ENCODE measurements around the gene NOL4L.
"Not testable (repeated sequence)": the region's sequence is repeated elsewhere in the genome, so short reads cannot be mapped to it uniquely, and the experiment has no call there.

Gene NOL4L

DNA sequence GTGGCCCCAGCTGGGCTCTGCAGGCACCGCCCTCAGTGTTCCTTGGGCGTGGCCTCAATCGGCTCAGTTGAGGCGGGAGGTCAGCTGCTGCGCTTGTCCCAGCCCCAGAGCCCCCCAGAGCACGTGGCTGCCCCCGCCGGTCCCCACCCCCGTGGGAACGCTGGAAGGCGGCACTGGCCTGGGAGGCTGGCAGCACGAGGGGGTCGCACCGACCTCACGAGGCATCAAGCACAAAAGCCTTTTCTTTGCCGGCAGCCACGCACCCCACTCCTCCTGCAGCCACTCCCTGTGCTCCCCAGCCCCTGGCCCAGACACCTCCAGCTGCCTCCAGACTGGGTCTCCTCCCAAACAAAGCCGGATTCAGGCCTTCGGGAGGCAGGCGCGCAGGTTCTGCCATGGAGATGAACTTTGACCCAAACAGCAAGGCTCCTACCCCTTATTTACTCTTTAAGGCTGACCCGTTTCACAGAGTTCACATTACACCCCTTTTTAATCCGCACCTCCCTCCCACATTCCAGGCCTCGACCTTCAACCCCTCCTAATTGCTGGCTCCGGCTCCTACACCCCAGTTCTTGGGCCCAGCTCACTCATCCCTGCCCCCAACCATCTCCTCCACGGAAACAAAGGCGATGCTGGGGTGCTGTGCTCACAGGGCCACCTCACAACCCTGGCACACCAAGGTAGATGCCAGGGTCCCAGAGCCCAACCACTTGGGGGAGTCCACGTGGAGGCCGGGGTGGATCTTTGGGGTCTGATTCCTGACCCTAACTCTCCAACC, 111.7 kb downstream of the NOL4L start:
- DNase-seq (ENCODE audit: low read depth in 2 of 2), result no peak

DNA sequence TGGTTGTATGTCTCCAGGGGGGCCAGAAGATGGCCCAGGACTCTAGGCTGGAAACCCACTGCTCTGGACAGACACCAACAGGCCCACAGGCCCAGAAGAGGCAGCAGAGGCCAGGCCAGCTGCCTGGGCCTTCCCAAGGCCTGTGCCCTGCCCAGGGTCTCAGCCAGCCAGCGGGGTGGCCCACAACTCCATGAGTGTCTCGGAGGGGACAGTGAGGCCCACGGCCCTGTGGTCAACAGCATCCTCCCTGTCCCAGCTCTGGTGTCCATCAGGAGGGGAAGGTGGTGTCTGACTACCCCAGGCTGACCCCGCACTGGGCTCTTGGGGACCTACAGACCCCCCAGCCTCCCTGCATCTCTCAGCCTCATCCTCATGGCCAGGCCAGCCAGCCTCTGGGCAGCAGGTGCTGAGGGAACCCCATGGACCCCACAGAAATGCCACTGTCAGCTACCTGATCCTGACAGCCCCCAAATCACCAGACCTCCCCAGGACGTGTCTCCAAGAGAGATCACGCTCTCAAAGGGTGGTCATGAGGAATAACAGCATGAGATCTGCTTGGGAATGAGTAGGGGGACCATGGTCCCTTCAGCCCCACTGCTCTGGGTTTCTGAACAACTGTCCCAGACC, 112.4 kb downstream of the NOL4L start:
- DNase-seq (ENCODE audit: low read depth in 2 of 2), result no peak

GRCh38 chr20:32470940-32471339, 114.2 kb downstream of the NOL4L start:
- no peak for DNase-seq (ENCODE audit: low read depth in 2 of 2)

- DNase-seq (ENCODE audit: low read depth in 2 of 2), result no peak
These were observed 114.9 kb downstream of the NOL4L start for GRCh38 chr20:32470025-32470861.

- DNase-seq (ENCODE audit: low read depth in 2 of 2), result no peak
These were observed 116.3 kb downstream of the NOL4L start for GRCh38 chr20:32468860-32469259.

GRCh38 chr20:32468313-32468640, 116.9 kb downstream of the NOL4L start:
- DNase-seq (ENCODE audit: low read depth in 2 of 2), result no peak

- DNase-seq (ENCODE audit: low read depth in 2 of 2), result no peak
These were observed 117.4 kb downstream of the NOL4L start for GRCh38 chr20:32467506-32468312.

- DNase-seq (ENCODE audit: low read depth in 2 of 2), result no peak
These were observed 118.2 kb downstream of the NOL4L start for GRCh38 chr20:32466739-32467505.

- DNase-seq (ENCODE audit: low read depth in 2 of 2), result not testable (repeated sequence)
These were observed 119.0 kb downstream of the NOL4L start for GRCh38 chr20:32465901-32466675.

GRCh38 chr20:32465092-32465900, 119.8 kb downstream of the NOL4L start:
- DNase-seq (ENCODE audit: low read depth in 2 of 2), result no peak

GRCh38 chr20:32464401-32465091, 120.6 kb downstream of the NOL4L start:
- DNase-seq (ENCODE audit: low read depth in 2 of 2), result no peak

GRCh38 chr20:32463642-32464400, 121.3 kb downstream of the NOL4L start:
- DNase-seq (ENCODE audit: low read depth in 2 of 2), result no peak

DNA sequence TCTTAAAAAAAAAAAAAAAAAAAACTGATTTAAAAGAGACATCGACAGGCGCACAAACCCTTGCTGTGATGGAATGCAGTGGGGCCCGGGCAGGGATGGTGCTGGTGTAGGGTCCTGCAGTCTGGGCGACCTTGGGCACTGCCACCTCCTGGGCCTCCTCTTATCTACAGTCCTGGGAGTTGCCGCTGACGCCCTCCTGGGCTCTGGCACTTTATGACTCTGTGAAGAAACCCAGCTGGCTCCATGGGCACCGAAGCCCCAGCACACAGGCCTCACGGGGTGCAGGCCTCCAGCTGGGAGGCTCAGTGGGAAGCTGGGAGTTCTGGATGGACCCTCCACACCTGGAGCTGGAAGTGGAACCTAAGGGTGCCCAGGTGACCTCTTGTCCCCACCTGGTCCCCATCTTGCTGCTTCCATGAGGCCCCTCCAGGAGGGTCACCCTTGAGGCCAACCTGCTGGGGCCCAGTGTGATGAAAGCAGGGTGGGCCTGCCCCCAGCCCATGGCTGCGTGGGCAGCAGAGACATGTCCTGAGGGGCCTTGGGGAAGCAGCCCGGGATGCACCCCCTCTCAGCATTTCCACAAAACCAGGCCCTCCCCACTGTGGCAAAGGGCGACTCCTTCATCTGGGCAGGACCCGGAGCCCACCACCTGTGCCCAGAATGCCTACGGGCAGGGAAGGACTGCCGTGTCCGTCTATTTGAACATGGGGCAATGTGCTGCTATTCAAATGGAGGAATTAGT, 122.1 kb downstream of the NOL4L start:
- no peak for DNase-seq (ENCODE audit: low read depth in 2 of 2)

DNA sequence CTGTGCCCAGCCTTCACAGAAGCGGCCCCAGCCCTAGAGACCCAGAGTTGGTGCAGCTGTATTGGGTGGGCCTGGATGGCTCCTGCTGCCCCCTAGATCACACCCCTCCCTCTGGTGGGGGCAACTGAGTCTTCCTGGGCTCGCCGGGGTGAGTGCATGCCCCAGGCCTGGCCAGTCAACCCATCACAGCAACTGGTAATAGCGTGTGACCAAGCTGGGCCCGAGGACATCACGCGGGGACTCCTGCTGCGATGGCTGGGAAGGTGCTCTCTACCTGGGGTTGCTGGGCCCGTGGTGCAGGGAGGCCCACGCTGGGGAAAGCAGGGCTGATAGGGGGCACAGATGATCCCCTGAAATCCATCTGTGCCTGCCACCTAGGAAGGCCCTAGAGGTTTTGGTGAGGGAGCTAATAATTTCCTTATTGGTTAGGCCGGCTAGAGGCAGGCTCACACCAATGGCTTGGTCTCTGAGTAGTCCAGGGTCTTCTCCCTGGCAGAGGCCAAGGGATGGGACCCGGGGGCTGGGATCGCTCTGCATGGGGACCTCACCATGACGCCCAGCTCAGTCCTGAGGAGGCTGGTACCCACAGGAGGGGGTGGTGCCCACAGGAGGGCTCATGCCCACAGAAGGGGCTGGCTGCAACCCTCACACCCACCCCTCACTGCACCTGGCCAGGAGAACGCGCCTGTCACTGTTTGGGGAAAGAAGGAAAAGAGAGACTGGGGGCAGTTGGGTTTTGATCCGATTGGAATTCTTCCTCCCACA, 123.1 kb downstream of the NOL4L start:
- DNase-seq (ENCODE audit: low read depth in 2 of 2), result no peak

DNA sequence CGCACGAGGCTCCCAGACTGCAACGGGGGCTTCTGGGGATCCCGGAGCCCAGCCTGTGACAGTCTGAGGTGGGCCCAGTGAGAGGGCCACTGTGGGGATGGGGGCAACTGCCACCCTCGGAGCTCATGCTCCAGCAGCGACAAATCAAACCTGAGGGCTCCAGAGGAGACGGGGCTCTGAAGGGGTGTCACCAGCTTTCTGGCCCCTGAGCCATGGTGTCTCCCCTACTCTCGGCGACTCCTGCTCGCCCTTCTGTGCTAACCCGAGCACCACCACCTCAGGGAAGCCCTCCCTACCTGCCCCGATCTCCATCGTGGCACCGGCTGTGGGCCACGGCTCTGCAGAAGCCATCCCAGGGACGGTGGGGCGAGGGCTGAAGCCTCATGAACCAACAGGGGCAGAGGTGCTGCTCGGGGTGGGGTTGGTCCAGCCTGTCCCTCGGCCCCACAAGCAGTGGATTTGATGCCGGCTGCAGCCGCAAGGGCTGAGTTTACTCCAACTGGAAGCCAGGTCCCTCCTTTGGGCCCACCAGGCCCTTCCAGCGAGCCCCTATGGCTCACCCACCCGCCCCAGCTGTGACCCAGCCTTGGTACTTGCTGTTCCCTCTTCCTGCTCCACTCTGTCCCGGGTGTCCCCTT, 124.3 kb downstream of the NOL4L start:
- no peak for DNase-seq (ENCODE audit: low read depth in 2 of 2)

GRCh38 chr20:32460231-32460630, 124.9 kb downstream of the NOL4L start:
- no peak for DNase-seq (ENCODE audit: low read depth in 2 of 2)

All from stimulated activated CD8-positive, alpha-beta memory T cell treated with anti-CD3 and anti-CD28 coated beads, Interleukin-2, amount 100 ng/mL, for 1 hour (primary cell).